HepG2 (cell line): ENCODE data around the gene ZAR1L. TPM values are rescaled to one million over a fixed set of nuclear protein-coding genes. Genes with fewer than 3 reads are reported as not detected.

ENCODE experiments used
- ATAC-seq: fragments of 200-7000 bp; cut with Tn5 transposase; 3 replicates; pipeline ENCODE4 v1.9.1; 2020; ENCODE audit warnings: mild to moderate bottlenecking, moderate library complexity
- BruUV-seq: library from RNA; stranded (reverse); fragments of 400-500 nt; replicated peaks from 2 replicates; lab custom pipeline; 2021; lab: Mats Ljungman, UMichigan
- CTCF ChIA-PET: fragments of 300-600 bp; formaldehyde crosslinking; extraction: SDS; loops from one replicate; lab custom pipeline; 2021; ENCODE audit warnings: low total read pairs, inconsistent platforms, low intra/inter-chr PET ratio; lab: Yijun Ruan, JAX
- POLR2A ChIA-PET: fragments of 350-600 bp; sonication (Branson Sonifier 250); formaldehyde crosslinking; loops from one replicate; lab custom pipeline; 2020; ENCODE audit warnings: antibody characterized with exemption, inconsistent platforms; lab: Yijun Ruan, JAX
- DNase-seq: peaks from one replicate; pipeline ENCODE4 v3.0.0-alpha.2; 2015; ENCODE audit warnings: low spot score
- FAIRE-seq: peaks from 3 replicates; lab custom pipeline; 2011; peaks lifted over from hg19 to GRCh38; lab: Jason Lieb, UNC
- H2AFZ ChIP-seq: one replicate; pipeline ENCODE4 v1.6.1; 2011; ENCODE audit warnings: low read length, inconsistent platforms
- H3K27ac ChIP-seq: fragments of 300-600 bp; 3 replicates; pipeline ENCODE4 v1.8.0; 2011; ENCODE audit warnings: mixed run types, mild to moderate bottlenecking, mixed read lengths, low read length, inconsistent platforms; ENCODE audit not compliant: insufficient read depth; ENCODE audit errors: extremely low read length
- H3K27me3 ChIP-seq, 2 experiments: fragments of 200-600 bp in 1 of 2; 2 replicates in 1 of 2; 3 replicates in 1 of 2; pipeline versions ENCODE4 v1.6.0 to v1.8.0; 2011; ENCODE audit warnings: low read length in 2 of 2, mild to moderate bottlenecking in 2 of 2, moderate library complexity in 2 of 2, inconsistent platforms in 1 of 2; ENCODE audit not compliant: insufficient read depth in 2 of 2, control insufficient read depth in 1 of 2
- H3K36me3 ChIP-seq, 2 experiments: fragments of 200-600 bp in 1 of 2; replicated peaks in 1 of 2; 2 replicates in 1 of 2; 3 replicates in 1 of 2; pipeline versions ENCODE4 v1.5.1 to v1.8.0; 2011; ENCODE audit warnings: low read length in 2 of 2, inconsistent platforms in 1 of 2; ENCODE audit not compliant: insufficient read depth in 2 of 2, control insufficient read depth in 1 of 2
- H3K4me1 ChIP-seq: 2 replicates; pipeline ENCODE4 v1.5.1; 2012; ENCODE audit warnings: low read length, inconsistent platforms; ENCODE audit not compliant: insufficient read depth
- H3K4me2 ChIP-seq: 2 replicates; pipeline ENCODE4 v1.6.0; 2011; ENCODE audit warnings: low read depth, low read length, inconsistent platforms
- H3K4me3 ChIP-seq, 3 experiments: fragments of 200-600 bp in 1 of 3; sonication (generic), shearing (Covaris generic) in 1 of 3; replicated peaks in 1 of 3; 2 replicates each; pipeline ENCODE4 v1.5.1; 2011 to 2016; ENCODE audit warnings: low read length in 3 of 3, inconsistent platforms in 2 of 3, low read depth in 2 of 3, mild to moderate bottlenecking in 2 of 3, control low read depth in 1 of 3, mixed read lengths in 1 of 3; ENCODE audit not compliant: insufficient read depth in 1 of 3
- H3K79me2 ChIP-seq: one replicate; pipeline ENCODE4 v1.6.1; 2011; ENCODE audit warnings: low read length, inconsistent platforms; ENCODE audit not compliant: insufficient read depth
- H3K9ac ChIP-seq: 2 replicates; pipeline ENCODE4 v1.6.0; 2011; ENCODE audit warnings: mild to moderate bottlenecking, low read depth, low read length, inconsistent platforms; ENCODE audit not compliant: insufficient read depth
- H3K9me3 ChIP-seq: 2 replicates; pipeline ENCODE4 v1.5.1; 2012; ENCODE audit warnings: mild to moderate bottlenecking, low read length
- H4K20me1 ChIP-seq: 2 replicates; pipeline ENCODE4 v1.6.0; 2011; ENCODE audit warnings: inconsistent platforms, mild to moderate bottlenecking, low read length, moderate library complexity; ENCODE audit not compliant: insufficient read depth
- CBX5 ChIP-seq: sonication (generic); formaldehyde crosslinking; IDR thresholded peaks from 2 replicates; pipeline ENCODE4 v1.4.0; 2020; ENCODE audit warnings: missing genetic modification reagents, borderline replicate concordance
- KDM5A ChIP-seq: fragments of 200-600 bp; sonication (generic); IDR thresholded peaks from 2 replicates; pipeline ENCODE4 v1.7.0; 2018; ENCODE audit warnings: antibody characterized with exemption, mild to moderate bottlenecking, low read length, borderline replicate concordance
- RBFOX2 ChIP-seq: fragments of 200-400 bp; formaldehyde crosslinking; IDR thresholded peaks from 2 replicates; pipeline ENCODE4 v1.6.1; 2017; ENCODE audit warnings: low read depth, mild to moderate bottlenecking, low read length
- SMAD3 ChIP-seq: sonication (generic); formaldehyde crosslinking; IDR thresholded peaks from 2 replicates; pipeline ENCODE4 v1.4.0; 2020; ENCODE audit warnings: missing genetic modification reagents
- SP5 ChIP-seq: IDR thresholded peaks from 2 replicates; pipeline ENCODE4 v1.6.1; 2016; ENCODE audit warnings: low read depth, borderline replicate concordance
- SPEN ChIP-seq: sonication (generic); formaldehyde crosslinking; IDR thresholded peaks from 2 replicates; pipeline ENCODE4 v1.5.1; 2020; ENCODE audit warnings: low read depth, mild to moderate bottlenecking, missing genetic modification reagents
- TGIF2 ChIP-seq: IDR thresholded peaks from 2 replicates; pipeline ENCODE4 v1.6.1; 2016; ENCODE audit warnings: control low read depth, missing compliant biosample characterization
- ZBTB38 ChIP-seq: sonication (generic); formaldehyde crosslinking; IDR thresholded peaks from 2 replicates; pipeline ENCODE4 v1.5.1; 2020; ENCODE audit warnings: mild to moderate bottlenecking, missing genetic modification reagents
- ZNF761 ChIP-seq: sonication (generic); formaldehyde crosslinking; conservative IDR thresholded peaks from 2 replicates; pipeline ENCODE4 v1.4.0; 2020; ENCODE audit warnings: mild to moderate bottlenecking, missing genetic modification reagents
- WGBS: methylation state at CpG from one replicate; pipeline ENCODE4 v1.1.6; 2017; ENCODE audit warnings: low lambda C conversion rate; 5-methylcytosine and 5-hydroxymethylcytosine counted together
- in situ Hi-C: cut with HindIII; loops from 2 replicates; pipeline ENCODE4 v1.10.0; 2017; ENCODE audit warnings: low pct_unique_long_range_greater_than_20kb; ENCODE audit not compliant: extremely low pct_ligation_motif_present
- intact Hi-C: fragments of 100-400 bp; cut with micrococcal nuclease; formaldehyde crosslinking; loops from one replicate; pipeline ENCODE4 v1.10.0; 2022; ENCODE audit not compliant: unreplicated experiment
- polyA plus RNA-seq, 8 experiments: library from polyadenylated mRNA; depleted of rRNA in 3 of 8; stranded (reverse) in 7 of 8; unstranded in 1 of 8; fragments of >200 nt; fragmentation: Illumina TruSeq in 4 of 8; extraction: Trizol in 4 of 8; gene quantifications; 2 replicates each; pipeline versions ENCODE4 v1.2.1 to v1.2.3, GENCODE V29; 2011 to 2016; ENCODE audit warnings: low read depth in 4 of 8, missing spikeins in 1 of 8, mixed read lengths in 1 of 8; ENCODE audit not compliant: insufficient read depth in 1 of 8
- total RNA-seq, 5 experiments: library from RNA; depleted of rRNA; stranded (reverse); fragments of >200 nt; fragmentation: Illumina TruSeq; extraction: Trizol; gene quantifications; 2 replicates each; pipeline ENCODE4 v1.2.3, GENCODE V29; 2016; ENCODE audit warnings: low read depth in 1 of 5
- TF ChIP-seq, protein P1 (sequence below): IDR thresholded peaks from 2 replicates; pipeline ENCODE4 v1.6.1; 2016; ENCODE audit warnings: missing compliant biosample characterization, missing genetic modification reagents, borderline replicate concordance
- TF ChIP-seq, protein P2 (sequence below): sonication (generic); formaldehyde crosslinking; IDR thresholded peaks from 2 replicates; pipeline ENCODE4 v1.4.0; 2020; ENCODE audit warnings: missing genetic modification reagents
- TF ChIP-seq, protein P3 (sequence below): sonication (generic); formaldehyde crosslinking; IDR thresholded peaks from 2 replicates; pipeline ENCODE4 v1.5.1; 2020; ENCODE audit warnings: mild to moderate bottlenecking, missing genetic modification reagents
- TF ChIP-seq, protein P4 (sequence below): fragments of 450-650 bp; IDR thresholded peaks from 2 replicates; pipeline ENCODE4 v1.6.1; 2017; ENCODE audit warnings: mild to moderate bottlenecking

The ZAR1L gene
- total and polyA plus RNA-seq, 2 of the 13 experiments (the other 11 are each of a cell fraction or from before 2014, with no cell fraction given) = 0.09 TPM; not detected in 1

DNA sequence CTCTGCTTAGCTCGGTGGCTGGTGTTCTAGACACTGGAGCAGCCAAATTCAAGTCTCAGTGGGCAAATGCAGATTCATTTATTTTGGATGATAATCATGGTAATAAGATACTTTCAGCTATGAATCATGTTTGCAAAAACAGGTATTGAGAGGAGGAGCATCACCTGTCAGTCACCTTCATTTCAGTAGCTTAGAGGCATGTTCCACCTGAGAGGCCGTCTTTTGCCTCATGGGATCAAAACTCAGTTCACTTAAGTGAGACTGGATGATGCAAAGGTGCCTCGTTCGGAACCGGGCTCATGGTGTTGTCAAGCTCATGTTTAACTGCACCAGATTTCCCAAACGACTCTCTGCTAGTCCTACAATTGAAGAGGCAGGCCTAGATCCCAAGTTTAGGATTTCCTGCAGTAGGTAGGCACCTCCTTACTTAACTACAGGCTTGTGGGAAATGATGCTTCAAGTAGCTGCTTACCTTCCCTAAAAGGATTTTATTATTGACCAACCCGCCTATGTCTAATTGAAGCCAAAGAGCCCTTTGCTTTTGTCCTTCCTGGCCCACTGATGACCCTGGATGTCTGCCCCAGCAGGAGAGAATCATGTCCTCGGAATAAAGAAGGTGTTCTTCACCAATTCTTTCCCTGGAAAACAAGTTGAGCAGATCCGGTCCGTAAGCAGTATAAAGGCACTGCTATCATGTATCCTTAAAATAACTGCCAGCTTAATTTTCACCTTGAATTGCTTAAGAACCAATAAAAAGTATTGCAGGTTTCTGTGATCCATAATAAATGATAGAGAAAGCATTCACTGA is 60.0 kb downstream of the ZAR1L start:
- H3K4me3 ChIP-seq = peak overlapping the region; percentile 5 to 59 (median 24); a peak in 5 of 6 replicates
- H3K9me3 ChIP-seq = no peaks in the 10 kb centered on the region
- intact Hi-C loops (no loop called here), in situ Hi-C loops (no loop called here)
- peaks cover 6 to 14% of the 10 kb centered on the region in 2 experiments; a peak in 4 of 5 replicates for H3K36me3 ChIP-seq
- TSS peak; percentile 93 for BruUV-seq
- no peak overlapping the region for H2AFZ ChIP-seq
- CTCF ChIA-PET = no interaction called here
- 3% methylated on average over 10 of the region's 10 CpGs for WGBS
- H3K9ac ChIP-seq = peak overlapping the region; percentile 70
- peak overlapping the region; percentile 92 for H3K27ac ChIP-seq
- peak; percentile 58 for DNase-seq
- FAIRE-seq = no peak
- H3K79me2 ChIP-seq = no peaks in the 10 kb centered on the region
- POLR2A ChIA-PET = interaction anchor here (0.7 to 3.4 kb wide), 23 partner anchors 9 to 283 kb away, joined by 3 to 41 read pairs (median 4); partner anchors contain the start of genes BRCA2, FRY, N4BP2L1 and N4BP2L2
- peak overlapping the region; percentile 77 for H3K4me2 ChIP-seq
- H4K20me1 ChIP-seq = no peaks in the 10 kb centered on the region
- peaks cover 74% of the 10 kb centered on the region for H3K4me1 ChIP-seq
- peak; percentile 59 for ATAC-seq
- no peaks in the 10 kb centered on the region for H3K27me3 ChIP-seq
- peak; percentile 84; the same call in 1 of the 2 replicates for TF ChIP-seq ZNF761 (CRISPR knock-in tag)
- TF ChIP-seq SMAD3 (CRISPR knock-in tag) = 0 out of 2 replicates have a peak, but pooled peaks have one; percentile 15
- TF ChIP-seq SPEN = 0 out of 2 replicates have a peak, but pooled peaks have one; percentile 36
- TF ChIP-seq, protein P1, sequence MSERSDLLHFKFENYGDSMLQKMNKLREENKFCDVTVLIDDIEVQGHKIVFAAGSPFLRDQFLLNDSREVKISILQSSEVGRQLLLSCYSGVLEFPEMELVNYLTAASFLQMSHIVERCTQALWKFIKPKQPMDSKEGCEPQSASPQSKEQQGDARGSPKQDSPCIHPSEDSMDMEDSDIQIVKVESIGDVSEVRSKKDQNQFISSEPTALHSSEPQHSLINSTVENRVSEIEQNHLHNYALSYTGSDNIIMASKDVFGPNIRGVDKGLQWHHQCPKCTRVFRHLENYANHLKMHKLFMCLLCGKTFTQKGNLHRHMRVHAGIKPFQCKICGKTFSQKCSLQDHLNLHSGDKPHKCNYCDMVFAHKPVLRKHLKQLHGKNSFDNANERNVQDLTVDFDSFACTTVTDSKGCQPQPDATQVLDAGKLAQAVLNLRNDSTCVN (CRISPR knock-in tag) = no peak
- TF ChIP-seq, protein P2, sequence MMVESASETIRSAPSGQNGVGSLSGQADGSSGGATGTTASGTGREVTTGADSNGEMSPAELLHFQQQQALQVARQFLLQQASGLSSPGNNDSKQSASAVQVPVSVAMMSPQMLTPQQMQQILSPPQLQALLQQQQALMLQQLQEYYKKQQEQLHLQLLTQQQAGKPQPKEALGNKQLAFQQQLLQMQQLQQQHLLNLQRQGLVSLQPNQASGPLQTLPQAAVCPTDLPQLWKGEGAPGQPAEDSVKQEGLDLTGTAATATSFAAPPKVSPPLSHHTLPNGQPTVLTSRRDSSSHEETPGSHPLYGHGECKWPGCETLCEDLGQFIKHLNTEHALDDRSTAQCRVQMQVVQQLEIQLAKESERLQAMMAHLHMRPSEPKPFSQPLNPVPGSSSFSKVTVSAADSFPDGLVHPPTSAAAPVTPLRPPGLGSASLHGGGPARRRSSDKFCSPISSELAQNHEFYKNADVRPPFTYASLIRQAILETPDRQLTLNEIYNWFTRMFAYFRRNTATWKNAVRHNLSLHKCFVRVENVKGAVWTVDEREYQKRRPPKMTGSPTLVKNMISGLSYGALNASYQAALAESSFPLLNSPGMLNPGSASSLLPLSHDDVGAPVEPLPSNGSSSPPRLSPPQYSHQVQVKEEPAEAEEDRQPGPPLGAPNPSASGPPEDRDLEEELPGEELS (CRISPR knock-in tag) = no peak
- no peak for TF ChIP-seq TGIF2 (CRISPR knock-in tag)
- TF ChIP-seq KDM5A = no peak
- TF ChIP-seq, protein P3, sequence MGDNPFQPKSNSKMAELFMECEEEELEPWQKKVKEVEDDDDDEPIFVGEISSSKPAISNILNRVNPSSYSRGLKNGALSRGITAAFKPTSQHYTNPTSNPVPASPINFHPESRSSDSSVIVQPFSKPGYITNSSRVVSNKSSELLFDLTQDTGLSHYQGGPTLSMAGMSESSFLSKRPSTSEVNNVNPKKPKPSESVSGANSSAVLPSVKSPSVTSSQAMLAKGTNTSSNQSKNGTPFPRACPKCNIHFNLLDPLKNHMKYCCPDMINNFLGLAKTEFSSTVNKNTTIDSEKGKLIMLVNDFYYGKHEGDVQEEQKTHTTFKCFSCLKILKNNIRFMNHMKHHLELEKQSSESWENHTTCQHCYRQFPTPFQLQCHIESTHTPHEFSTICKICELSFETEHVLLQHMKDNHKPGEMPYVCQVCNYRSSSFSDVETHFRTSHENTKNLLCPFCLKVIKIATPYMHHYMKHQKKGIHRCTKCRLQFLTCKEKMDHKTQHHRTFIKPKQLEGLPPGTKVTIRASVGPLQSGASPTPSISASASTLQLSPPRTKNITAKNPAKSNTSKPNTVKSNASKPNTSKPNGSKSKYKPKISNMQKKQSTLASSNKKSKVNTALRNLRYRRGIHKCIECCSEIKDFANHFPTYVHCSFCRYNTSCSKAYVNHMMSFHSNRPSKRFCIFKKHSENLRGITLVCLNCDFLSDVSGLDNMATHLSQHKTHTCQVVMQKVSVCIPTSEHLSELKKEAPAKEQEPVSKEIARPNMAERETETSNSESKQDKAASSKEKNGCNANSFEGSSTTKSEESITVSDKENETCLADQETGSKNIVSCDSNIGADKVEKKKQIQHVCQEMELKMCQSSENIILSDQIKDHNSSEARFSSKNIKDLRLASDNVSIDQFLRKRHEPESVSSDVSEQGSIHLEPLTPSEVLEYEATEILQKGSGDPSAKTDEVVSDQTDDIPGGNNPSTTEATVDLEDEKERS (CRISPR knock-in tag) = no peak
- TF ChIP-seq, protein P4, sequence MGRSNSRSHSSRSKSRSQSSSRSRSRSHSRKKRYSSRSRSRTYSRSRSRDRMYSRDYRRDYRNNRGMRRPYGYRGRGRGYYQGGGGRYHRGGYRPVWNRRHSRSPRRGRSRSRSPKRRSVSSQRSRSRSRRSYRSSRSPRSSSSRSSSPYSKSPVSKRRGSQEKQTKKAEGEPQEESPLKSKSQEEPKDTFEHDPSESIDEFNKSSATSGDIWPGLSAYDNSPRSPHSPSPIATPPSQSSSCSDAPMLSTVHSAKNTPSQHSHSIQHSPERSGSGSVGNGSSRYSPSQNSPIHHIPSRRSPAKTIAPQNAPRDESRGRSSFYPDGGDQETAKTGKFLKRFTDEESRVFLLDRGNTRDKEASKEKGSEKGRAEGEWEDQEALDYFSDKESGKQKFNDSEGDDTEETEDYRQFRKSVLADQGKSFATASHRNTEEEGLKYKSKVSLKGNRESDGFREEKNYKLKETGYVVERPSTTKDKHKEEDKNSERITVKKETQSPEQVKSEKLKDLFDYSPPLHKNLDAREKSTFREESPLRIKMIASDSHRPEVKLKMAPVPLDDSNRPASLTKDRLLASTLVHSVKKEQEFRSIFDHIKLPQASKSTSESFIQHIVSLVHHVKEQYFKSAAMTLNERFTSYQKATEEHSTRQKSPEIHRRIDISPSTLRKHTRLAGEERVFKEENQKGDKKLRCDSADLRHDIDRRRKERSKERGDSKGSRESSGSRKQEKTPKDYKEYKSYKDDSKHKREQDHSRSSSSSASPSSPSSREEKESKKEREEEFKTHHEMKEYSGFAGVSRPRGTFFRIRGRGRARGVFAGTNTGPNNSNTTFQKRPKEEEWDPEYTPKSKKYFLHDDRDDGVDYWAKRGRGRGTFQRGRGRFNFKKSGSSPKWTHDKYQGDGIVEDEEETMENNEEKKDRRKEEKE = no peak
- peak; percentile 44; the same call in 1 of the 2 replicates for TF ChIP-seq SP5 (CRISPR knock-in tag)
- peak; percentile 36; the same call in 1 of the 2 replicates for TF ChIP-seq CBX5 (CRISPR knock-in tag)
- TF ChIP-seq RBFOX2 = peak; percentile 76
- no peak for TF ChIP-seq ZBTB38 (CRISPR knock-in tag)
